GM18517 (cell line): ENCODE measurements around the gene DNM2.

Experiments
- ATAC-seq: cut with Tn5 transposase; IDR thresholded peaks from one replicate; pipeline ENCODE4 v1.9.1; 2021; ENCODE audit warnings: mild to moderate bottlenecking, moderate library complexity; ENCODE audit not compliant: unreplicated experiment

DNM2 gene

DNA sequence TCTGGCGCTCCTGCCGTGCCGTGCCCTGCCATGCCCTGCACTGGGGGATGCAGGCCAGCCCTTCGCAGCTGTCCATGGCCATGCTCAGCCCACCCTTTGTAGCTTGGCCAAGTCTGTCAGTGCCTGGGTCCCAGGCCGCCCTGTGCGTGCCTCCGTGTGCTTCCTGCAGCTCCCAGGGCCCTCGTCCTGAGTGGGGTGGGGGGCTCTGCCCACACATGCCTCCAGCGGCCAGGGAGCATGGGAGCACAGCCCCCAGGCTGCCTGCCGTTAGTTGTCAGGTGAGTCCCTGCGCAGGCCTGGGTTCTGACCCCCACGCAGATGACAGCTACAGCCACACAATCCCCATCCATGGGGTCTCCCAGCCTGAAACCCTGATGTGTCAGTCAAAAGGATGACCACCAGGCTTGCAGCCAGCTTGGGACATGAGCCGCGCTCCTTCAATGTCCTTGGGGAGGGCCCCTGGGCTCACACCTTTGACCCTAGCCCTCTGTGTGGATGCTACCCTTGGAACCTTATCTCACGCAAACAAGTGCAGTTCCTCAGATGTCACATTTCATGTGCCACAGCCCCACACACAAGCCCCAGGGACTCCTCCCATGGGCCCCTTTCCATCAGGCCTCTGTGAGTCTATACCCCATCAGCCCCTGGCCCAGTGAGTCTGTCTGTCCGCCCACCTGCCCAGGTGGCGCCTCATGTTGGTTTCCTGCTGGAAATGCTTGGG is 93.7 kb downstream of the DNM2 start:
- ATAC-seq = no peak

DNA sequence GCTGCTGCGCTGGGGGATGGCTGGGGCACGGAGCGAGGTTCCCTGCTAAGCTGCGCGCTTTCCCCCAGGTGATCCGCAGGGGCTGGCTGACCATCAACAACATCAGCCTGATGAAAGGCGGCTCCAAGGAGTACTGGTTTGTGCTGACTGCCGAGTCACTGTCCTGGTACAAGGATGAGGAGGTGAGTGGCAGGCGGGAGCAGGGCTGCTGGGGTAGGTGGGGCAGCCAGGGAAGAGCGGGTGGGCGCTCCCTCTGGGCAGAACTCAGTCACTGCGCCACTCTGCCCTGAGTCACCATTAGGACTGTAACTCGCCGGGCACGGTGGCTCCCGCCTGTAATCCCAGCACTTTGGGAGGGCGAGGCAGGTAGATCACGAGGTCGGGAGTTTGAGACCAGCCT is 94.3 kb downstream of the DNM2 start:
- no peak for ATAC-seq

DNA sequence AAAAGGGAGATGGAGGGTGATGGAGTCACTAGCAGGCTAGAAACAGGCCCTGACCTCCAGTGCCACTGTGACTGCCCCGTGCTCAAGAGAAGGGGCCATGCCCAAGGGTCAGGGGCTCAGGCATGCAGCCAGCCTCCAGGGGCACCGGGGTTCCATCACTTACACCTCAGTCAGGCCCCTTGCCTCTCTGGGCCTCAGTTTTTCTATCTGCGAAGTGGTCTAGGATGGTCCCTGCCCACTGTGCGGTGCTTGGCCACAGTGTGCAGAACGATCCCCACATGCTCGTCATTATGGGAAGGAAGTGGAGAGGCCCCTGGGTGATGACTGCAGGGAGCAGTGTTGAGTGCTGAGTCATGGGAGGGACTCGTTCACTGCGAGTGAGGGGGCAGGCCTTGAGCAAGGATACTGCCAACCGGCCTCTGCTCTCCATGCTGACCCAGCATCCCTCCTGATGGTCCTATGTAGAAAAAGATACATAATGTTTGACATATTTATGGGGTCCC is 95.1 kb downstream of the DNM2 start:
- ATAC-seq = no peak

DNA sequence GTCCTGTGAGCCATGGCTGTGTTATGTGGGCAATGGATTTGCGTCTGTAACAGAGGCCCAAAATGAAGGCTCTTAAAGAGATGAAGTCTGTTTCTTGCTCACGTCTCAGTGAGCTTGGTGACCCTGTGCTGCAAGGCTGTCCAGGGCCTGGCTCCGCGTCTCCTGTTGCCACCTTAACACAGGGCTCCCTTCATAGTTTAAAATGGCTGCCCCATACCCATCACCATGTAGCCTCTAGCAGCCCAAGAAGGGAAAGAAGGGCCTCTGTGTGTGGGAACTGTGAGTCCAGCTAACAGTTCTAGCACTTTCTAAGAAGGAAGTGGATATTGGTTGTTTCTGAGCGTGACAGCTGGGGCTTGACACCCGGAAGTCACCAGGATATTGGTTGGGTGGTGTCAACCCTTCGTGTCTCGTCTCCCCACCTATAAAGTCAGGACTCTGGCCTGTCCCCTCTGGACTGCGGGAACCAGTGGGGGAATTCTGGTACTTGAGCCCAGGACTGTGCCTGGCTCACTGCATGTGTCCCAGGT is 97.2 kb downstream of the DNM2 start:
- ATAC-seq = no peak

DNA sequence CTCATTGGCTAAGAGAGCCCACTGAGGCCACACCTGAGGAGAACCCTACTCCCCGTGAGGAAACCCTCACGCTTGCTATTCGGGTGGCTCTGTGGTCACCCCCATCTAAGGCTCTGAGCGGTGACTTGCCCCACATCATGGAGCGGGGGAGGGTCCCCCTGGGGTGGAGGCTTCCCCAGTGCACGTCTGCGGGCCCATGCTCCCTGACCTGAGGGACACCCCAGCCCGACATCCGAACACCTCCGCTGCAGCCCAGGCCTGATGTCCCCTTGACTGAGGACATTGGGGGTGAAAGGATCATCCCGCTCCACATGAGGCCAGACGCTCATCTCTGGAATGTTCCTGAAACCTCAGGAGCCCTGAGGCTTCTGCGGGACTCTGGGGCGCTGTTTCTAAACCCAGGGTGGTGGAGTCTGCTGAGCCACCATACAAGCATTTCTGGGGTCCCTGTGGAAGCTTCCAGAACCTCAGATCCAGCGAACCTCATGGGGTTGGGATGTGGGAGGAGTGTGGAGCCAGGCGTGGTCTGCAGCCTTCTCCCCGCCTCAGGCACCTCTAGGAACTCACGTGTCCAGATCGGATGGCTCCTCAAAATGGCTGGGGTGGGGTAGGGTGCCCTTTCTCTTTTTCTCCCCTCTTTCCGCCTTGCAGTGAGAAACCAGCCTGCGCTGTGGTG is 98.2 kb downstream of the DNM2 start:
- ATAC-seq = no peak

DNA sequence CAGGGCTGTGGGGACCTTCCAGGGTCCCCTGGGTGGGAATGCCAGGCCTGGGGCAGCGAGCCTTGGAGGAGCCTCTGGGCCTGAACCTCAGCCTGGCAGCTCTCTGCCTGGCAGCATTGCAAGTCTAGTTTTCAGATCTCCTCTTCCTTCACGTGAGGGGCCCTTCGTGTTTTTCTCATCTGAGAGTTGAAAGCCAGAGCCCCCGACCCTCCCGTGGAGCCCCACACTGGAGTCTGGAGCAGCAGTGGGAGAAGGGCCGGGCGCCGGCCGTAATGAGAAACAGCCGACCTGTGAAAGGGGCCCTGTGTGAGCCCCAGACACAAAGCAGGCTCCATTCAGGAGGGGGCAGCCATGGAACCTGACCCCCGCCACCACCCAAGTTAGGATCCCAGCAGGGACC is 98.8 kb downstream of the DNM2 start:
- no peak for ATAC-seq

DNA sequence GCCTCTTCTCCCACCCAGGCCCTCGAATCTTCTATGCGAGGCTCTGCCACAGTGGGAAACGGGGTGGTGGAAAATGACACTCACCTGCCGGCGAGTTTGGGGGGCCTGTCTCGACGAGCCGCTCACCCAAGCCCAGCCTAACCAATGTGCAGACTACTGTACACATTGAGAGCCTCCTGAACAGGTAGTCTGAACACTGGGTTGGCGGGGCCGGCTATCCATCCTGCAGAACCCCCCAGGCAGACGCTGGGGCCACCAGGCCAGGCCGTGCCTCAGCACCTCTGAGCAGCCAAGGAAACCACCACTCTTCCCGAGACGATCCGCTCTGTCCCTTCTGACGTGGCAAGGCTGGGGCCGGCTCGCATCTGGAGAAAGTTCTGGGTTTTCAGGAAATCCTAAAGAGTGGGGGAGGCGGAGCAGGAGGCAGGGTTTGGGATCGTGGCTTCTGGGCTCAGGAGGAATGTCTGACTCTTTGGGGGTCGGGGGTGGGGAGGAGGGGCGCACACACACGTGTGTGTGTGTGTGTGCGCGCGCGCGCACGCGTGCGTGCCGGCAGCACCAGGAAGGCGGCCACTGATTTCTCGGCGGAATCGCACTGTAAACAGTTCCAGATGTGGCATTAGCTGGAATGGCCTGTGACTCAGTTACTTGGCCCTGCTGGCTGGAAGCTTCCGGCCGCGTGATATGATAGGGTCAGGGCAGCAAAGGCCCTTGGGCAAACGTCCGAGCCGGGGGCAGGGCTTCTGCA is 99.6 kb downstream of the DNM2 start:
- no peak for ATAC-seq

DNA sequence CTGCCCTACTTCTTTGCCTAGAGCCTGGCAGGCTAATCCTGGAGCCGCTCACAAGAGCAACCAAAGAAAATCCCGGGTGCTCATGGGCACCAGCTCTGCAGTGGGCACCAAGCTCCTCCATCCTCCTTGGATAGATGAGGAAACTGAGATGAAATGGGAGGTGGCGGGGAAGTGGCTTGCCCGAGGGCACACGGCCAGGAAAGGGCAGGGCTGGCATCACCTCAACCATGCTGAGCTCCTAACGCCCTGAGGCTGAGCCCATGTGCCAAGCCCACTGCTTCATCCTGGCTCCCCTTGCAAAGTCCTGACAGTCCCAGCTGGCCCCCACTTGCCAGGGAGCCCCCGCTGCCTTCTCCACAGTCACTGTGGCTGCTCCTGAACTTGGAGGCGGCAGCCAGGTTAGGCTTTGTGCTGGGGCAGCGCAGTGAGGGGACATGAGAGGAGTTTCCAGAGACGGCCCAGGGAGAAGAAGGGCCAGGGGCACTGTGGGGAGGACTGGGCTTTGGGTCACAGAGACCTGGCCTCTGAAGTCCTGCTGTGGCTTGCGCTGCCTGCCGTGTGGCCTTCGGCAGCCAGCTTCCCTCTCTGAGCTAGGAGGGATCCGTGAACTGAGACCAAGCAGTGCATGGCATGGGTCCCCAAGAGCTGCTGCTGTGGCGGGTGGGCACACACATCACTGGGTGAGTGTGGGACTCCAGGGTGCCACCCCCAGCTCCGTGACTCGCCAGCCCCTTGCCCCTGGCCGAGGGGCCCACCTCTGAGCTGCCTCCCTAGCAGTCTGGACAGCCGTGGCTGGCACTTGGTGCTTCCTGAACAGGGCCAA is 100.6 kb downstream of the DNM2 start:
- ATAC-seq = no peak

DNA sequence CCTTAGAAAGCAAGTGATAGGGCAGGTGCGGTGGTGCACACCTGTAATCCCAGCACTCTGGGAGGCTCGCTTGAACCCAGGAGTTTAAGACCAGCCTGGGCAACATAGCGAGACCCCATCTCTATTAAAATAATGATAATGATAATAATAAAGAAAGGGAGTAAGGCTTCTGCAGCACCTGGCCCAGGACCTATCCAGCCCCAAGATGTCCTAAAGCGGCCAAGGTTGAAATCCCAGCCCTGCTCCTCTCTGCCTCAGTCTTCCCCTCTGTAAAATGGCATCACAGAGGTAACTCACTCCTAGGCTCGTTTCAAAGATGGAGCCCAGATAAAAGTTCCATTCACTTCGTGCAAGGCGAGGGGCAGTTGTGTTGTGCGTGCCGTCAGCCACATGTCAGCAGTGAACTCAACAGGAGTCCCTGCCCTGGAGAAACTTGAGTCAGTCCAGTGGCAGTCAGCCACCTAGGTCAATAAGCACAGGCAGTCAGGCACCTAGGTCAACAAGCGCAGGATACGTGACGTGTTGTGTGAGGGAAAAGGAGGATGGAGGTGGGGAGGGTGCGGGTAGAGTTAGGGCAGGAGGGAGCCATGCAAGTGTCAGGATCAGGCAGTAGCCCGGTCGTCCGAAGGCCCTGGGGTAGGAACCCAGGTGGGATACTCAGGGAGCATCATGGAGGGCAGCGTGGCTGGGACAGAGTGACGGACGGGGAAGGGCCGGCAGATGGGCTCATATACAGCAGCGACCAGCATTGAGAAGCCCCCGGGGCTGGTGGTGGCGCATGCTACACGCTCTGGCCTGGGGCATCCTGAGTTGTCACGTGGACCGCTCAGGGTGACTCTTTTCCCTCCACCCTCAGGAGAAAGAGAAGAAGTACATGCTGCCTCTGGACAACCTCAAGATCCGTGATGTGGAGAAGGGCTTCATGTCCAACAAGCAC is 101.5 kb downstream of the DNM2 start:
- no peak for ATAC-seq

DNA sequence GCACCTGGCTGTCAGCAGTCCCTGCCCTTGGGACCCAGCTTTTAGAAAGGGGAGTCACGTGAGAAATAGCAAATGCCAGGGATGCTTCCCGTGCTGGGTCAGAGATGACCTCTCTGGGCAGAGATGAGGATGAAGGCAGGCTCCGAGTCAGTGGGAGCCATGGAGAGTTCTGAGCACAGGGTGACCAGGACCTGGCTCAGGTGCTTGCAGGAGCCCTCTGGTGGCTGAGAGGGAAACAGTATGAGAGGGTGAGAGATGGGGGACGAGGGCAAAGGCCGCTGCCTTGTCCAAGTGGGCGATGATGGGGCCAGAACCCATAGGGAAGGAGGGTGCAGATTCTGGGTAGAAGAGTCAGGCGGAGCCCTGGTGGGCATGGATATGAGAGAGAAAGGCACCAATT is 102.3 kb downstream of the DNM2 start:
- ATAC-seq = no peak

DNA sequence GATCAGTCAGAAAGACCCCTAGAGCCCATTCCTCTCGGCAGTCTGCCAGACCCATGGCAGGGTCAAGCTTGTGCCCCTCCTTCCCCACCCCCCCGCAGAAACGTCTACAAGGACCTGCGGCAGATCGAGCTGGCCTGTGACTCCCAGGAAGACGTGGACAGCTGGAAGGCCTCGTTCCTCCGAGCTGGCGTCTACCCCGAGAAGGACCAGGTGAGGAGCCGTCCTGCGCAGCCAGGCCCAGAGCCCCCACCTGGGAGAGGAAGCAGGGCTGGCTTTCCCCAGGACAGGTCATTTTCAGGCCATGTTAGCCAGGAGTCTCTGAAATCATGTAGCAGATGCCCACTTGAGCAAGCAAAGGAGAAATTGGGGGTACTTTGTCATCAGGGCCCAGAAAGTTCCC is 105.8 kb downstream of the DNM2 start:
- no peak for ATAC-seq

DNA sequence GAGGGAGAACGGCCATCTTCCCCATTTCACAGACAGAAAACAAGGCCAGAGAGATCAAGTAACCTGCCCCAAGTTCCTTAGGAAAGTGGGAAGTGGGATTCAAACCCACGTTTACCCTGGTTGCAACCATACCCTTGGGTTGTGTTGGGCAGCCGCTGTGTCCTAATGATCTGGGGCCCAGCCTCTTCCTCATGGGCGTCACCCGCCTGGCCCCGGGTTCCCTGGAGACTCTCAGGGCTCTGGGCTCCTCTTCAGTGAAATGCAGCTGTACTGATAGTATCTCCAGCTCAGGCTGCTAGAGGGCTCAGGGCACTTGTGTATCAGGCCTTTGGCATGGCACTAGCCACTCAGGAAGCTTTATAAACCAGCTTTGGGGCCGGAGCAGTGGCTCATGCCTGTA is 108.4 kb downstream of the DNM2 start:
- ATAC-seq = no peak

DNA sequence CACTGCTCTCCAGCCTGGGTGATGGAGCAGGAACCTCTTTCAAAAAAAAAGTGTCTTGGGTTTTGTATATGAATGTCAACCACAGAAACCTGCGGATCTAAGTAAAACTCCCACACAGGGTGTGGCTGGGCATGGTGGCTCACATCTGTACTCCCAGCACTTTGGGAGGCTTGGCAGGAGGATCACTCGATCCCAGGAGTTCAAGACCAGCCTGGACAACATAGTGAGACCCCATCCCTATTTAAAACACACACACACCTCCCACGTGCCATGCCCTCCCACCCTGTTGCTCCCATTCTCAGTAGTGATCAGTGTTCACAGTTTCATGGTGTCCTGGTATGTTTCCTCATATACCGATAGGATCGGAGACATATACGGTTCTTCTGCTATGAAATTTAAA is 109.0 kb downstream of the DNM2 start:
- ATAC-seq = no peak

DNA sequence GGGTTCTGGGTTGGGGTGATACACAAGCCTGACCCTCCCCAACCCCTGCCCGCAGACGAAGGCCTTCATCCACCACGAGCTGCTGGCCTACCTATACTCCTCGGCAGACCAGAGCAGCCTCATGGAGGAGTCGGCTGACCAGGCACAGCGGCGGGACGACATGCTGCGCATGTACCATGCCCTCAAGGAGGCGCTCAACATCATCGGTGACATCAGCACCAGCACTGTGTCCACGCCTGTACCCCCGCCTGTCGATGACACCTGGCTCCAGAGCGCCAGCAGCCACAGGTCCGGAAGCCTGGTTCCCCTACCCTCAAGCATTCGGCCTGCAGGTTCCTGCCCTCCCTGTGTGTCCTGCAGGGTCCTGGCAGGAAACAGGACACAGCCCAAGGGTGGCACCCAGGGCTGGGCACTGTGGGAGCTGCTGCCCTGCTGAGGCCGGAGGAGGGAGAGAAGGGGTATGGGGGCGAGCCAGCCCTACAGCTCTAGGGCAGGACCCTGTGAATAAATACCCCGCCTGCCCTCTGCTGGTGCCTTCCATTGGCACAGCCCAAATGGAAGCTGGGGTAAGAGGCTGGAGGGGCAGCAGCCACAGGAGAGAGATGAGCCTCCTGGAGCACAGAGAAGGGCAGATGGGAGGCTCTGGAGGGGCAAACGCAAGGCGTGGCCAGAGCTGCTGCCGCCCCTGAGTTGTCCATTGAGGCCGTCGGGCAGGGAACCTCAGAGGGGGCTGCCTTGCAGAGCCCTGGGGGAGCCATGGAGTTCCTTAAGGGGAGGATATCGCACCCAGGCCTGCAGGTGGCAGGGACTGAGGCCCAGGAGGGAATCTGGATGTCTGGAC is 111.3 kb downstream of the DNM2 start:
- ATAC-seq = no peak

DNA sequence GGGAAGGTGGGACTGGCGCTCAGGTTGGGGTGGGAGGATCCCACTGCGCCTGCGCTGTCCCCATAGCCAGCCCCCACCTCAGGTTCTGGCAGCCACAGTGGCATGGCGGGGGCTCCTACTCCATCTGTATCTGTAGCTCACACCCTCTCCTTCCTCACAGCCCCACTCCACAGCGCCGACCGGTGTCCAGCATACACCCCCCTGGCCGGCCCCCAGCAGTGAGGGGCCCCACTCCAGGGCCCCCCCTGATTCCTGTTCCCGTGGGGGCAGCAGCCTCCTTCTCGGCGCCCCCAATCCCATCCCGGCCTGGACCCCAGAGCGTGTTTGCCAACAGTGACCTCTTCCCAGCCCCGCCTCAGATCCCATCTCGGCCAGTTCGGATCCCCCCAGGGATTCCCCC is 112.1 kb downstream of the DNM2 start:
- ATAC-seq = no peak

DNA sequence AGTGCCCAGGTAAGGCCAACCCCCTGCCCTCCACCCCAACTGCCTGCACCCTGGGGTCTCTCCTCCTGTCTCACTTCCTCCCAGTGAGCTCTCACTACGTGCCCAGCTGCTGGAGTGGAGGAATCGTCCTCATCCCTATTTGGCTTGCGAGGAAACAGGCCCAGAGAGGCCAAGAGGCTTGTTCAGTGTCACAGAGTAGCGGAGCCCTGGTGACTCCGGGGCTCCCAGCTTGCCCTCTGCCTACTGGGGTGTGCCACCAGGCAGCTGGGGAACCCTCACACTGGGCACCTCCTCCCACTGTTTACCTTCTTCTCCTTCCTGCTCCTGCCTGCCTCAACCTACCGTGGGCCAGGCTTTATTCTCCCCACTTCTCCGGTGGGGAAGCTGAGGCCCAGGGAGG is 112.5 kb downstream of the DNM2 start:
- ATAC-seq = no peak

DNA sequence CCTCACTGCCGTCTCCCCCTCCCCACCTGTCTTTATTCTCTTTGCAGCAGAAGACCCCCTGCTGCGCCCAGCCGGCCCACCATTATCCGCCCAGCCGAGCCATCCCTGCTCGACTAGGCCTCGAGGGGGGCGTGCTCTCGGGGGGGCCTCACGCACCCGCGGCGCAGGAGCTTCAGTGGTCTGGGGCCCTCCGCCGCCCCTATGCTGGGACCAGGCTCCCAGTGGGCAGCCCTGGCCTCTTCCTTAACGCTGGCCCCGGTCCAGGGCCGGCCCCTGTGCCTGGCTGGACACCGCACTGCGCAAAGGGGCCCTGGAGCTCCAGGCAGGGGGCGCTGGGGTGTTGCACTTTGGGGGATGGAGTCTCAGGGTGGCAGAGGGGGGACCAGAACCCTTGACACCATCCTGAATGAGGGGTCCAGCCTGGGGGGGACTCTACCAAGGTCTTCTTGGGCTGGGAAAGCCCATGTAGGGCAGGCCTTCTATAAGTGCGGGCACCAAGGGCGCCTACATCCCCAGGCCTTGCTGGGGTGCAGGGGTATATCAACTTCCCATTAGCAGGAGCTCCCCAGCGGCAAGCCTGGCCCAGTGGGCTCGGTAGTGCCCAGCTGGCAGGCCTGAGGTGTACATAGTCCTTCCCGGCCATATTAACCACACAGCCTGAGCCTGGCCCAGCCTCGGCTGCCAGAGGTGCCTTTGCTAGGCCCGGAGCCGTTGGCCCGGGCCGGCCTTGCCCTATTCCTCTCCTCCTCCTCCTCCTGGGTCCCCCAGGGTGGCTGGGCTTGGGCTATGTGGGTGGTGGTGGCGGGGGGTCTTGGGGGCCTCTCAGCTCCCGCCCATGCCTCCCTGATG is 113.3 kb downstream of the DNM2 start:
- ATAC-seq = no peak
